Sigmoid colon (tissue), 7 donors: ENCODE measurements around the gene FGFR4. TPM values are rescaled to one million over a fixed set of nuclear protein-coding genes. Genes with fewer than 3 reads are reported as not detected.

ENCODE experiments used
- DNase-seq: peaks from one replicate; pipeline ENCODE4 v3.0.0-alpha.2; 2019
- H3K27ac ChIP-seq, 4 donors: fragments of 200-600 bp; sonication (generic); one replicate each; pipeline ENCODE4 v1.5.1; 2016 to 2019; ENCODE audit warnings: mild to moderate bottlenecking in 1 of 4
- H3K27me3 ChIP-seq, 3 donors: fragments of 200-600 bp; sonication (generic); one replicate each; pipeline ENCODE4 v1.5.1; 2019; ENCODE audit warnings: mild to moderate bottlenecking in 1 of 3
- H3K36me3 ChIP-seq, 4 donors: fragments of 200-600 bp; sonication (generic); one replicate each; pipeline ENCODE4 v1.5.1; 2016 to 2019
- H3K4me1 ChIP-seq, 4 donors: fragments of 200-600 bp; sonication (generic); one replicate each; pipeline ENCODE4 v1.5.1; 2017 to 2019
- H3K4me3 ChIP-seq, 4 donors: fragments of 200-600 bp; sonication (generic); one replicate each; pipeline ENCODE4 v1.5.1; 2017 to 2019; ENCODE audit warnings: mild to moderate bottlenecking in 2 of 4, moderate library complexity in 1 of 4
- H3K9me3 ChIP-seq, 4 donors: fragments of 200-600 bp in 3 of 4; sonication (generic) in 3 of 4; one replicate each; pipeline versions ENCODE4 v1.5.1 to v1.6.1; 2013 to 2019
- CTCF ChIP-seq, 4 experiments: fragments of 450-650 bp in 3 of 4; fragments of 200-600 bp in 1 of 4; IDR thresholded peaks; one replicate each; pipeline ENCODE4 v1.5.1; 2016 to 2019; ENCODE audit warnings: antibody characterized with exemption in 4 of 4, mild to moderate bottlenecking in 3 of 4, moderate library complexity in 2 of 4
- EP300 ChIP-seq, 4 donors: sonication (generic); formaldehyde crosslinking; IDR thresholded peaks; one replicate each; pipeline ENCODE4 v1.6.1; 2017; ENCODE audit warnings: antibody characterized with exemption in 4 of 4
- POLR2A ChIP-seq, 2 donors: fragments of 450-650 bp; IDR thresholded peaks; one replicate each; pipeline ENCODE4 v1.6.1; 2016; ENCODE audit warnings: antibody characterized with exemption in 2 of 2, mild to moderate bottlenecking in 2 of 2, moderate library complexity in 2 of 2
- POLR2AphosphoS5 ChIP-seq, 4 donors: sonication (generic); formaldehyde crosslinking; IDR thresholded peaks; one replicate each; pipeline ENCODE4 v1.6.1; 2017; ENCODE audit warnings: antibody characterized with exemption in 4 of 4
- WGBS, 2 donors: extraction: QIAGEN DNeasy Blood & Tissue Kit; methylation state at CpG; one replicate each; pipeline ENCODE4 v1.1.7; 2013; 5-methylcytosine and 5-hydroxymethylcytosine counted together
- intact Hi-C: fragments of 100-400 bp; cut with DNase I; formaldehyde crosslinking; loops from one replicate; pipeline ENCODE4 v1.15.1; 2023
- polyA plus RNA-seq, 3 donors: library from polyadenylated mRNA; stranded (reverse); fragments of 200-250 nt; gene quantifications; one replicate each; pipeline ENCODE4 v1.2.3, GENCODE V29; 2013
- total RNA-seq, 4 donors: library from RNA; depleted of rRNA; stranded (reverse); fragments of >200 nt; gene quantifications; one replicate each; pipeline ENCODE4 v1.1.0, GENCODE V29; 2016
- donor health status: healthy with polysubstance abuse.
- donor health status: Bipolar disorder and iron deficiency.
- donor health status: healthy.

The FGFR4 gene
- total and polyA plus RNA-seq, 7 donors: 3.0 to 45.0 (median 6.6) TPM

- H3K4me3 ChIP-seq: no peak overlapping the region
- TF ChIP-seq POLR2AphosphoS5 (IDR thresholded peaks at IDR 0.05) (no peak), EP300 (IDR thresholded peaks at IDR 0.05) (no peak)
- H3K27ac ChIP-seq: peak overlapping the region in 2 of 4 donors; percentile 11 to 28
- H3K27me3 ChIP-seq: no peaks in the 10 kb centered on the region
- intact Hi-C loops: no loop called here
- no peaks in the 10 kb centered on the region for H3K9me3 ChIP-seq
- peaks cover 0 to 57% (median 43%) of the 10 kb centered on the region in 4 donors for H3K4me1 ChIP-seq
- H3K36me3 ChIP-seq: peaks cover 0 to 45% (median 4%) of the 10 kb centered on the region in 4 donors
- no peak for DNase-seq
- WGBS, 2 donors: 96% methylated on average over 1 of the region's 1 CpG
Measured at GRCh38 chr5:177142778-177143177, 56.1 kb downstream of the FGFR4 start.

GRCh38 chr5:177146891-177147638, 60.4 kb downstream of the FGFR4 start:
- peak; percentile 26 for DNase-seq
- no peak overlapping the region for H3K27ac ChIP-seq
- TF ChIP-seq POLR2A (IDR thresholded peaks at IDR 0.05): no peak
- no peak for TF ChIP-seq CTCF (IDR thresholded peaks at IDR 0.05)
- TF ChIP-seq POLR2AphosphoS5 (IDR thresholded peaks at IDR 0.05): no peak
- TF ChIP-seq EP300 (IDR thresholded peaks at IDR 0.05): no peak
- no peaks in the 10 kb centered on the region for H3K9me3 ChIP-seq
- no peak overlapping the region for H3K4me3 ChIP-seq
- no peaks in the 10 kb centered on the region for H3K27me3 ChIP-seq
- WGBS, 2 donors: 90 to 93% methylated on average over 17 of the region's 17 CpGs
- intact Hi-C loops: no loop called here
- H3K36me3 ChIP-seq: peaks cover 7 to 76% (median 9%) of the 10 kb centered on the region in 4 donors
- H3K4me1 ChIP-seq: peaks cover 0 to 21% (median 14%) of the 10 kb centered on the region in 4 donors

Other genes with a start within 250 kb of the FGFR4 start
- gene HK3, start 187.6 kb upstream of the FGFR4 start, total RNA-seq: 10 to 100 TPM in 1 of 4 donors, 1 to 10 TPM in 3; 4.7 to 12.8 (median 9.1) TPM
- 10 to 100 TPM in 1 of 3 donors, 1 to 10 TPM in 2; 1.8 to 11.0 (median 2.8) TPM for gene HK3, start 187.6 kb upstream of the FGFR4 start, polyA plus RNA-seq
- 10 to 100 TPM; 40.2 to 96.1 (median 53.5) TPM for gene UIMC1, start 80.1 kb upstream of the FGFR4 start, total RNA-seq
- gene UIMC1, start 80.1 kb upstream of the FGFR4 start, polyA plus RNA-seq: 10 to 100 TPM; 18.0 to 22.3 (median 18.0) TPM
- gene ZNF346, start 64.2 kb upstream of the FGFR4 start, total RNA-seq: 10 to 100 TPM; 12.5 to 21.9 (median 15.0) TPM
- 1 to 10 TPM; 3.0 to 8.9 (median 4.2) TPM for gene ZNF346, start 64.2 kb upstream of the FGFR4 start, polyA plus RNA-seq
- 10 to 100 TPM; 34.6 to 41.5 (median 36.5) TPM for gene NSD1, start 46.9 kb downstream of the FGFR4 start, total RNA-seq
- 10 to 100 TPM in 1 of 3 donors, 1 to 10 TPM in 2; 3.0 to 21.1 (median 5.8) TPM for gene NSD1, start 46.9 kb downstream of the FGFR4 start, polyA plus RNA-seq
- 10 to 100 TPM; 22.3 to 33.6 (median 29.4) TPM for gene RAB24, start 216.8 kb downstream of the FGFR4 start, total RNA-seq
- gene RAB24, start 216.8 kb downstream of the FGFR4 start, polyA plus RNA-seq: 10 to 100 TPM; 35.4 to 64.6 (median 50.4) TPM
- 10 to 100 TPM; 59.3 to 64.9 (median 62.4) TPM for gene PRELID1, start 216.9 kb downstream of the FGFR4 start, total RNA-seq
- 100 to 1,000 TPM; 231 to 330 (median 257) TPM for gene PRELID1, start 216.9 kb downstream of the FGFR4 start, polyA plus RNA-seq
- gene MXD3, start 225.0 kb downstream of the FGFR4 start, total RNA-seq: 10 to 100 TPM in 2 of 4 donors, 1 to 10 TPM in 2; 7.2 to 23.8 (median 12.9) TPM
- 10 to 100 TPM in 1 of 3 donors, 1 to 10 TPM in 2; 2.1 to 20.7 (median 5.4) TPM for gene MXD3, start 225.0 kb downstream of the FGFR4 start, polyA plus RNA-seq